HG03565 (cell line): ENCODE measurements around the gene FBXO27.
"Not testable (repeated sequence)": the region's sequence is repeated elsewhere in the genome, so short reads cannot be mapped to it uniquely, and the experiment has no call there.

Experiments used
- ATAC-seq: cut with Tn5 transposase; IDR thresholded peaks from one replicate; pipeline ENCODE4 v1.9.1; 2021; ENCODE audit warnings: mild to moderate bottlenecking, moderate library complexity; ENCODE audit not compliant: unreplicated experiment

The FBXO27 gene

GRCh38 chr19:39045506-39045905 lies 13.2 kb upstream of the FBXO27 start:
- ATAC-seq: no peak

GRCh38 chr19:39038098-39038497 lies 5.7 kb upstream of the FBXO27 start:
- no peak for ATAC-seq

GRCh38 chr19:39037194-39037593 lies 4.8 kb upstream of the FBXO27 start:
- no peak for ATAC-seq

GRCh38 chr19:39036581-39036980 lies 4.2 kb upstream of the FBXO27 start:
- ATAC-seq: no peak

GRCh38 chr19:39031368-39032062 lies 834 bp downstream of the FBXO27 start:
- no peak for ATAC-seq

- ATAC-seq: no peak
These were observed 1.4 kb downstream of the FBXO27 start for GRCh38 chr19:39030854-39031367.

- no peak for ATAC-seq
These were observed 7.3 kb downstream of the FBXO27 start for GRCh38 chr19:39024875-39025641.

- no peak for ATAC-seq
These were observed 11.3 kb downstream of the FBXO27 start for GRCh38 chr19:39021063-39021462.

GRCh38 chr19:39017646-39018045 lies 14.7 kb downstream of the FBXO27 start:
- no peak for ATAC-seq

GRCh38 chr19:39017026-39017425 lies 15.3 kb downstream of the FBXO27 start:
- no peak for ATAC-seq

GRCh38 chr19:39014037-39014436 lies 18.3 kb downstream of the FBXO27 start:
- no peak for ATAC-seq

- no peak for ATAC-seq
These were observed 23.3 kb downstream of the FBXO27 start for GRCh38 chr19:39009001-39009400.

GRCh38 chr19:39008137-39008536 lies 24.2 kb downstream of the FBXO27 start:
- no peak for ATAC-seq

- no peak for ATAC-seq
These were observed 25.3 kb downstream of the FBXO27 start for GRCh38 chr19:39007096-39007495.

GRCh38 chr19:39004403-39004802 lies 27.9 kb downstream of the FBXO27 start:
- no peak for ATAC-seq

- no peak for ATAC-seq
These were observed 28.6 kb downstream of the FBXO27 start for GRCh38 chr19:39003796-39004195.

- ATAC-seq: no peak
These were observed 29.2 kb downstream of the FBXO27 start for GRCh38 chr19:39003188-39003587.

- ATAC-seq: no peak
These were observed 31.3 kb downstream of the FBXO27 start for GRCh38 chr19:39001041-39001440.

GRCh38 chr19:38997576-38997975 lies 34.8 kb downstream of the FBXO27 start:
- not testable (repeated sequence) for ATAC-seq

- ATAC-seq: no peak
These were observed 39.1 kb downstream of the FBXO27 start for GRCh38 chr19:38993271-38993670.

GRCh38 chr19:38990949-38991697 lies 41.2 kb downstream of the FBXO27 start:
- ATAC-seq: no peak
